GM21423 (cell line): Measurements from ENCODE around the gene TOM1.

Experiments
- ATAC-seq: cut with Tn5 transposase; IDR thresholded peaks from one replicate; pipeline ENCODE4 v1.9.1; 2021; ENCODE audit warnings: mild to moderate bottlenecking, moderate library complexity; ENCODE audit not compliant: unreplicated experiment

TOM1 gene

GRCh38 chr22:35299673-35300499 lies at the start of gene TOM1:
TOM1 (plus strand) TSS chr22:35299894; CDS start chr22:35299929, 35 bp downstream.
- peak; percentile 96 for ATAC-seq

- no peak for ATAC-seq
These were observed 49.5 kb upstream of the TOM1 start for GRCh38 chr22:35250156-35250555.

GRCh38 chr22:35253946-35254345 lies 45.7 kb upstream of the TOM1 start:
- ATAC-seq, result no peak

- peak; percentile 7 for ATAC-seq
These were observed 42.7 kb upstream of the TOM1 start for GRCh38 chr22:35257002-35257320.

GRCh38 chr22:35257321-35258190 lies 42.1 kb upstream of the TOM1 start, which contains the start of gene HMGXB4:
HMGXB4 (plus strand) TSS chr22:35257493; CDS start chr22:35262391, 4,898 bp downstream.
- ATAC-seq, result peak; percentile 80

GRCh38 chr22:35258191-35258988 lies 41.3 kb upstream of the TOM1 start:
- no peak for ATAC-seq

- ATAC-seq, result no peak
These were observed 34.7 kb upstream of the TOM1 start for GRCh38 chr22:35264986-35265385.

- ATAC-seq, result no peak
These were observed 33.4 kb upstream of the TOM1 start for GRCh38 chr22:35266277-35266676.

GRCh38 chr22:35269630-35270029 lies 30.1 kb upstream of the TOM1 start:
- no peak for ATAC-seq

GRCh38 chr22:35274154-35274871 lies 25.4 kb upstream of the TOM1 start:
- ATAC-seq, result no peak

GRCh38 chr22:35275580-35275979 lies 24.1 kb upstream of the TOM1 start:
- ATAC-seq, result no peak

GRCh38 chr22:35276019-35276418 lies 23.7 kb upstream of the TOM1 start:
- no peak for ATAC-seq

GRCh38 chr22:35288116-35288515 lies 11.6 kb upstream of the TOM1 start:
- no peak for ATAC-seq

GRCh38 chr22:35292786-35293185 lies 6.9 kb upstream of the TOM1 start:
- no peak for ATAC-seq

GRCh38 chr22:35296051-35296450 lies 3.6 kb upstream of the TOM1 start:
- ATAC-seq, result no peak

- ATAC-seq, result peak; percentile 7
These were observed 449 bp upstream of the TOM1 start for GRCh38 chr22:35299217-35299672.

GRCh38 chr22:35301372-35301874 lies 1.7 kb downstream of the TOM1 start:
- ATAC-seq, result no peak

GRCh38 chr22:35303029-35303624 lies 3.4 kb downstream of the TOM1 start:
- ATAC-seq, result no peak

- ATAC-seq, result no peak
These were observed 5.9 kb downstream of the TOM1 start for GRCh38 chr22:35305525-35306070.
